Fibroblast of skin of left biceps (primary cell): Measurements from ENCODE around the gene COL4A1.

Experiments
- DNase-seq, 2 experiments: peaks; one replicate each; pipeline ENCODE4 v3.0.0-alpha.2; 2013; ENCODE audit warnings: low read depth in 2 of 2

The COL4A1 gene

DNA sequence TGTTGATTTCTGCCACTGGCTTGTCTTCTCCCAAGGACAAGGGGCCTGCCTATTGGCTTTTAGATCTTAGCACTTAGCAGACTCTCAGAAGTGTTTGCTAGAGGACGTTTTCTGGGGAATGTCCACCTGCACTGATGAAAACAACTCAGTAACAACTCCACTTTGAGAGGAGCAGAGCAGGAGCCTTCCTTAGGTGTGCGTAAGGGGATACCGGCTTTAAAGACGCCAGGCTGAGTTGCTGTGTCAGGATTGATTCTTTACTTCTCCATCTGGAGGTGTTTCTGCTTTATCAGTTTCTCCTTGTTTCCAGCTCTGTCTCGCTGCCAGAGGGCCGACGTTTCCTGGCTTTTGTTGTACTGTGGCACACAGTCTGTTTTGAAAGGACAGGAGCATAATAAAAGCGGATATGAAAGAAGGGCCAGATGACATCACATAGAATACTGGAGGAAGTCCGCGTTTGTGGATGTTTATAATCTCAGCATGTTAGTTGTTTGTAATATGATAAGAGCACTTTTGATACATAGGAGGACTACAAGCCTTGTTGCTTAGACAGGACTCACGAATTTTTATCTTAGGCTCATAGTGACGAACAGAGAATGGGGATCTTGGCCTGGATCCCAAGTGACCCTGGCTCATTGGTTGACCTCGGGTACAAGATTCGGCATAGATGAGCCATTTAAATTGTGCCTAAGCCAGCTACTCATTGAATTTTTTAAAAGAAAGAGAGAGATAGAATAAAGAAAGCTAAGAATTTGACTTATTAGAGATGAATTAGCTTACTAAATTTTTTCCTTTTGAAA lies 34.7 kb upstream of the COL4A1 start:
- DNase-seq: no peak

DNA sequence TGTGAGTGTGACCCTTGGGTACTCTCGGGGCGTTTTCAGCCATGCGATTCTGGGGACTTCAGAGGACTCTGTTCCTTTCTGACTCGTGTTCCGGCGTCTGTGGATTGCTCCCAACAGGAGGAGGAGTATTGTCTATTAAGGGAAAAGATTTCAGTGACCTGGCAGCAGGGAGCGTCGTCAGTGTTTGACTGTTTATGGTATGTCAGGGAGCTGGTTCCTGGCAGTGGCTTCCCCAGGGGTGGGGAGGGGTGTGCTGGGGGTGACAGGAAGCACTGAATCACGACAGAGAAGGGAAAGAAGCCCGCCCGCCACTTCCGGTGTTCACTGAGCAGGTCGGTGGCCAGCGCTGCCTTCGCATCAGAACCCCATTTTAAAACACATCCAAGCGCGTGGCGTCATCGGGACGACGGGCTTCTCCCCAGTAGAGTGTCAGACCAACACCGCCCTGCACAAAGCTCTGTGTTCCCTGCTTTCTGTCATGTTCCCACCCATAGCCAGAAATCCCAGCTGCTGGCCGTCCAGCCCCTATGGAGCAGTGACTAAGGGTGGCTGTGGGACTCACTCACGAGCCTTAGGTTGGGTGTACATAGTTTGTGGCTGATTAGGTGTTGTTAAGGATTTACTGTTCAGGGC lies 34.0 kb upstream of the COL4A1 start:
- DNase-seq: no peak

DNA sequence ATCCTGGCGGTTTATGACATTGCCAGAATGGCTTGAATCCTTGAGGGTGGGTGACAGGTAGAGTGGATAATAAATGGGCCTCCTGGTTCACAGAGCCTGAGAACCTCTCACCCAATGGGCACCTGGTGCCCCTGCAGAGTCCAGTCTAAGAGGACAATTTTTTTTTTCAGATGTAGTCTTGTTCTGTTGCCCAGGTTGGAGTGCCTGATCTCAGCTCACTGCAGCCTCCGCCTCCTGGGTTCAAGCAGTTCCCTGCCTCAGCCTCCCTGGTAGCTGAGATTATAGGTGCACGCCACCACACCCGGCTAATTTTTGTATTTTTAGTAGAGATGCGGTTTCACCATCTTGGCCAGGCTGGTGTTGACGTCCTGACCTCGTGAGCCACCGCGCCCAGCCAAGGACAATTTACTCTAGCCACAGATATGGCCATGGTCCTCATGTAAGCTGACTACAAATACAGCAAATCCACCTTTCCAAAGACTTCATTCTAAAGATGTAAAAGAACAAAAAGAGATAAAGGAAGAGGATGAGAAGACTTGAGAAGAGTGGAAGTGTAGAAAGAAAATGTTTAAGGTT lies 33.1 kb upstream of the COL4A1 start:
- no peak for DNase-seq

DNA sequence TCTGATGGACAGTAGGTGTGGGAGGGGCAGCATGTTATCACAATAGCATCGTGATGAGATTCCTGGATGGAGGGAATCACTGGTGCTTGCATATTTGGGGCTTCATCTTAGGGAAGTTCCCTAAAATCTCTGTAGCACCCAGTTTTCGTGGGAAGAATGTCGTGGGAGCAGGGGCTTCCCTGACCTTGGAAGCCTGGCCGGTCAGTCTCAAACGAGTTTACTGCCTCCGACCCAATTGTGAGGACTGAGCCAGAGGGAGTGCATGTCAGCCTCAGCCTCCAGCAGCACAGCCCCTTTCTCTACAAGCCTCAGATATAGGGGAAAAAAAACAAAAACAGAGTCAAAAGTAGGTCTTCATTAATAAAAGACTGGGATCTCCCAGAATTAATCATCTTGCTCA lies 32.3 kb upstream of the COL4A1 start:
- DNase-seq: no peak

DNA sequence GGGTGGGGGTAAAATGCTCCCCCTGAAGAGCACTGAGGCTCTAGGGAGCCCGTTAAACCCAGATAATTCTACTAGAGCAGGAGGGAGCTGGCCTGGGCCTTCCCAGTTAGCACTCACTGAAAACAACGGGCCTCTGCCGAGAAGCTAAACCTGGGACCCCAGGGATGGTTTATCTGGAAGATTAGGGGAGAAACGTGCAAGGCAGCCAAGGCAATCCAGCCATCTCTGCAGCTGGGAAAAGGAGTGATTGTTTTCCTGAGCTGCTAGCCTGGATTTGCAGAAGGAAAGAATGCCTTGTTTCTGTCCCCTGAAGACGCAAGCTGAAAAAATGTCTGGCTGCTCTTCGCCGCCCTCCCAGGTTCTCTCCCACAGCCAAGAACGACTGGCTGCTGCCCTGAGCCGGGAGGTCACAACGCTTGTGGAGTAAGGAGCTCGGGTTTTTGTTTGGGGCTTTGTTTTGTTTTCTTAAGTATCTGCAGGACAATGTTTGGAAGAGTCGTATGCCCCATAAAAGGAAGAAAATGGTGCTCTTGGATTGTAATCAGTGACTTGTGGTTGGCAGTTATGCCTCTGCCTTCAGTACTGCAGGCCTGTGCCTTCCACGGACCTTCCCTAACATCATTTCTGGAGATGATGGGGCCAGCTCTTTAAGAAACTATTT lies 31.6 kb upstream of the COL4A1 start:
- DNase-seq: no peak

DNA sequence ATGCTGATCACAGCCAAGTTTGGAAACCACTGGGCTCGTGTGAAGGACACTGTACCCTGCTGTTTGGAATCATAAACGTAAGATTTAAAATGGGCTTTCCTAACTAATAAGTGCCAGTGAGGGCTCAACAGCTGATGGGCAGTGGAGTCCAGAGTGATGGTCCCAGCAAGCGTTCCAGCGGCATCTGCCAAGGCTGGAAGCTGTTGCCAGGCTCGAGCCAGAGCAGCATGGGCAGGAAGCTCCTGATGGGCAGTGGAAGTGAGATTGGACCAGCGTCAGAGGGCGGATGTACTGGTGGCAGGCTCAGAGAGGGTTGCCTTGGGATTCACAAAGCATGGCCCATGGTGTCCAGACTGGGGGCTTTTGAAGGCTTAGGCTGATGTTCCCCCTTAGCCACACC lies 30.3 kb upstream of the COL4A1 start:
- DNase-seq: no peak

DNA sequence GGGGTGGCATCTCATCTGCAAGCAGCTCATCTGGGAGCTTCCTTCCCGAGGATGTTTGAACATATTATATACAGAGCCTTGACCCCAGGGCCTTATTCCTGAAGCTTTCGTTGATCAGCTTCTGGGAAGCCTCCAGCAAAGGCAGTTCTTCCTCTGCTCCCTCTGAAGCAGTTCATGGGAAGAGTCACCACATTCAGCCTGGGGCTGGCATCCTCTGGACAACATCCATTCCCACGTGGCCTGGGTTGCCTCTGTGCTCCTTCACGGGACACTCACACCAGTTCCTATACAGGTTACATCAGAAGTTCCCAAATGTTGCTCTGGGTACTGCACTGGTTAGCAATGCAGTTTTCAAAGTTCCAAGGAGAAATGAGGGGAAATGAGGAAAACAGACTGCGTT lies 29.7 kb upstream of the COL4A1 start:
- no peak for DNase-seq

DNA sequence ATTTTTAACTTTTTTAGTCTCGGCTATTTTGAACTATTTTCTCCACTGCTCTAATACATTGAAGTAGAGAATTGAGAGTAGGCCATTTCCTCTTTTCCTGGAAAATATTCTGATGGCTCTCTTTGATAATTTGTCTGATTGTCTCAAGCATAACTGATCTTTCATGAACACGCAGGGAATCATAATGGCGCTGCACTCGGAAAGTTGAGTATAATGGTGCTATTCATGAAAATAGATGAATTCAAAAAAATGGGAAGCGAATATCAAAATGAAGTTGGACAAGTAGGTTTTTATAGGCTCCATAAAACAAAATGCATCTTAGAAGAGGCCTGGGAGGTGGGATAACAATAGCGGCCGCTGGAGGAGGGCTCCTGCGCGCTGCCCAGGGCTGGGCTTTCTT lies 29.2 kb upstream of the COL4A1 start:
- no peak for DNase-seq

DNA sequence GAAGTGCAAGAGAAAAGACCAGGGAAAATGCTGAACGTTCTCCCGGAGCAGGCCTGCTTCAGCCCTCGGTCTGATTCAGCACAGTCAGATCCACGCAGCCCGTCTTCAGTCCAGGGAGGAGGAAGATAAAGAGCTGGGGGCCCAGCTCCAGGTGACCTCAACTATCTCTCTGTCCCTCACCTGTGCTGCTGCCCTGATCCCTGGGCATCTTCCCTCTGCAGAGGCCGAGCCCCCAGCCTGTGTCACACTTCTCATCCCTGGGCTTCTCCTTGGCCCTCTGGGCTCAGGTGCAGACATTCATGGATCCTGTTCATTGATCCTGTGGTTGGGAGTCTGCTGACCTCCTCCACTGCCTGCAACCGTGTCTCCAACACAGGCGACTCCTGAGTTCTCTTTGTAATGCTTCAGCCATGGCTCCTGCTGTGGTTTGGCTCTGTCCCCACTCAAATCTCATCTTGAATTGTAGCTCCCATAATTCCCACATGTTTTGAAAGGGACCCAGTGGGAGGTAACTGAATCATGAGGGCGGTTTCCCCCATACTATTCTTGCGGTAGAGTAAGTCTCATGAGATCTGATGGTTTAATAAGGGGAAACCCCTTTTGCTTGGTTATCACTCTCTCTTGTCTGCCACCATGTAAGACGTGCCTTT lies 28.0 kb upstream of the COL4A1 start:
- DNase-seq: no peak

DNA sequence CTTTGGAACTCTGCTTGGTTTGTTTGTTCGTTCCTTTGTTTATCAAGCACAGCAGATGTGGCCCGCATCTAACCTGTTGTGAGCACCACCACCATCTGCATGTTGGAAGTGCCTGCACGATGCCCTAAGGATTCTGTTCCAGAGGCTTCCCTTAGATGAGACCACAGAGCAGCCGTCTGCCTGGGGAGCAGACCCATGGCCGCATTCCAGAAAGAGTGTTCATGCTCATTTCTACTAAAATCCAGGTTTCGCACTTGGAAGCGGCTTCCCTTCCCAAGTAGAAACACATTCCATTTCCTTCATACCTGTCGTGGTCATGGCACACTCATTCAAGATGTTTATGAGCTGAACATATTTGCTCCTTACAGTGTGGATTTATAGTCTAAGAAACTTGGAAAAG lies 27.3 kb upstream of the COL4A1 start:
- DNase-seq: peak; percentile 77 to 79

DNA sequence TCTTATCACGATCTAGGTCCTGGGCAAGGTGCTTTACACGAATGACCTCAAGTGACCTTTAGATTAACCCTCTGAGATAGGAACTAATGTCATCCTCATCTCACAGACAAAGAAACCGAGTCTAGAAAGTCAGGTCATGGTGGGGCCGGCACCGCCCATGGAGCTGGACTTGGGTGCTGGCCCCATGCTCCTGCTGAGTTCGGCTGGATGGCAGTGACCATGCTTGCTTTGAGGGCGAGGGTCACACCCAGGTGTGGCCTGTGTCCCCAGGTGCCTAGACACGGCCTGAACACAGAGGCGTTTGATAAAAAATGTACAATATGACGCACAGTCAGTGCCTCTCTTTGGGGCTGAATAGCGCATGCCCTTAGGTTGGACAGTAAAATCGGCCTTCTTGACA lies 26.9 kb upstream of the COL4A1 start:
- no peak for DNase-seq

DNA sequence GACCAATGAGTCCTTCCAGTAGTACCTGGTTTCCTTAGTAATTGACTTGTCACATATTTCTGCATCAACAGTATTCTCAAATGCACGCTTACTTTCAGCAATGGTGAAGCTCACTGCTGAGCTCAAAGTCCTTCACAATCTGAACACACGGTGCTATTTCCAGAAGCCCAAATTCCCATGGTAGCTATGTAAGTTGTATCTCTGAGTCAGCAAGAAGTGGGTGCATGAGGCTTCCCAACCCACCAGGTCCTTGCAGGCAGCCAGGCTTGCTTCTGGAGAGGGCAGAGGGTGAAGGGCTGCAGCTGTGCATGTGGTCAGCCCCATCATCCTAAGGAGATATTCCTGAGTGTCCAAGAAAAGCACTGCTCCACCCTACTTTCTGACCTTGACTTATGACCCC lies 25.8 kb upstream of the COL4A1 start:
- DNase-seq: no peak

DNA sequence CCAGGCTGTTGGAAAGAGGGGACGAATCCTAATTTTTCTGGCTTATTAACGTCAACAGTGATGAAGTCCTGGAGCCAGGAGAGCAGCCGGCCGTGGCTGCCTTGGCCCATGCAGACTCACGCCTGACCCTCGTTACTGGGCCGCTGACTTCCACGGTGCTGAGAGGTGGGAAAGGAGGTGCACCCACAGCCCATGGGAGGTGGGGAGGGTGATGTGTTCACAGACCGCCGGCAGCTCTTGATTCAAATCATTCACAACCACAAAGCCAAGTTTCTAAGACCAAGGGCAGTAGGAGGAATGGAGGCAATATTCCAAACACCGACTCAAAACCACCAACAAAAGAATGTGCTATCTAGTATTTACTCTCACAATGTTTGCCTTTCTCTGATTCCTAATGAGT lies 24.4 kb upstream of the COL4A1 start:
- no peak for DNase-seq

DNA sequence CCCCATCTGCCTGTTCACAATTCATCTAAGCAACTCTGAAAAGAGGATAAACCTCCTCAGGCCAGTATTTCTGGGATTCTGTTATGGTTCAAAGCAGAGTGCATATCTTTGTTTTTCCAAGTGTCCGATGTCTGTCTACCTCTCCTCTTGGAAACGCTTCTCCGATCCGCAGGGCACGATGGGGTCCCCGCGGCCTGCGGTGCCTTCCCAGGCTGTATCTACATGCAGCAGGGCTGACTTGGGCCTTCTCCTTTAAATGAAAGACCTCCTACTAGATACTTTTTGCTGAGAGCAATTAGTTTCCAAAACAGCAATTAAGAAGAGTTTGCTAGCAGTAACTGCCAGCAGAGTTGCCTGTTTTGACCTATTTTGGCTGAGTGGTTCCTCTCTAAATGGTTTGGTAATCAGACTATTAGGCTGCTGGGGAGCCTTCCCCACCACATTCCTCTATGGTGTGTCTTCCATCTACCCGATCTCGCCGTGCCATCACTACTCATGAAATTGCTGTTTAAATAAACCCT lies 23.6 kb upstream of the COL4A1 start:
- no peak for DNase-seq

DNA sequence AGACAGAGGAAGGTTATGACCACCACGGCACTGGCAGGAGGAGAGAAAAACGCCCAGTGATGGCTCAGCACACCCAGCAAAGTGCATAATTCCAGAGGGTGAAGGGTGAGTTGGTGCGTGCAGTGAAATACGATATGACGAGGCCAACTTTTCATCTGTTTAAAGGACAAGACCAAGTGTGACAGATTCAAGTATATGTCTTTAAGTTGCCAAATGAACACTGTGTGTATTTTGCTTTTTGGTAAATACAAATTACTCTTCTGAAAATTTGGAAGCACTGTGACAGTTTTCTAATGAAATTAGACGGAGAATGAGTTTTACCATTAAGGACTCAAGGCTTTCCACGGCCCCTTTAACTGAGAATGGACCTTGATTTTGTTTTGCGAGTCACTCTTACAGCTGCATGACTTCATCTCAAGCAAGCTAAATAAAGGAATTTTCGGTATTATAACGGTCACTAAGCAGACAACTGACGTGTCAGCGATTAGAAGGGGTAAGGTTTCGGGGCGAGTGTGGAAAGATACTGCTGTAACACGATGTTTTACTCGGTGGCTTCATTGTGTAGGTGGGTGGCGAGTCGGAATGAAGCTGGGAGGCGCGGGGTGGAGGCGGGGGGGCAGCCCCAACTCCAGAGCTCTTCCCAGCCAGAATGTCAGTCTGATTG lies 23.0 kb upstream of the COL4A1 start:
- no peak for DNase-seq

DNA sequence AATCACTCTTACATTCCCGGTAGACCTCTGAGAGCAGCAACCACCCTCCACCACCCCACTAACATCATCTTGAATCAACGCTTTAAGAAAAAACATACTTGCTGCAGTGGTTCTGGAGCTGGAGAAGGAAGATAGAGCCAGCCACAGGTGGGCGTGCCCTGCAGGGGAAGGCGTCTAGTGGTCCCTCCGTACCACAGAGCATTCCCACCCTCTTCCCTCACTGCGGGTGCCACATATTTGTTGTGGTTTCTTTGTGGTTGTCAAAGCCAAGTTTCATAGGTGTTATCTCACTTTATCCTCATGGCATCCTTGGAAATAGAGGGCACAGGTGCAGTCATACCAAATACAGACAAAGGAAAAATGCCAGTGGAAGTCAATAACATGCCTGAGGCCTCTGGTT lies 22.3 kb upstream of the COL4A1 start:
- DNase-seq: no peak

DNA sequence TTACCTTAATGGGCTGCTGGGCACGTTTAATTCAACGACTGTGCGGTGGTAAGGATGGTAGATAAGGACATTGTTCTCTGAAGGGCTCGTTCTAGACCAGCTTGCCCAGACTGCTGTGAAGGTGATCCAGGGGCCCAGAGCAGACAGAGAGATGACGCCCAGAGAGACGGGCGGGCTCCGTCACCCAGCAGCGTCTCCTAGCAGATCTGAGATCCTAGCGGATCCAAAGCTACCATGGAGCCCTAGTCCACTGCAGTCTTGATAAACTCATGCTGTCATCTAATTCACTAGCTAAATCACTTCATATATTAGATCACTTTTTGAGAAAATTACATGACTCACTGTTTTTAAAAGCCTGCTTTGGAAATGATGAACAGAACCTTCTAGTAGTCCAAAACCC lies 21.6 kb upstream of the COL4A1 start:
- no peak for DNase-seq

DNA sequence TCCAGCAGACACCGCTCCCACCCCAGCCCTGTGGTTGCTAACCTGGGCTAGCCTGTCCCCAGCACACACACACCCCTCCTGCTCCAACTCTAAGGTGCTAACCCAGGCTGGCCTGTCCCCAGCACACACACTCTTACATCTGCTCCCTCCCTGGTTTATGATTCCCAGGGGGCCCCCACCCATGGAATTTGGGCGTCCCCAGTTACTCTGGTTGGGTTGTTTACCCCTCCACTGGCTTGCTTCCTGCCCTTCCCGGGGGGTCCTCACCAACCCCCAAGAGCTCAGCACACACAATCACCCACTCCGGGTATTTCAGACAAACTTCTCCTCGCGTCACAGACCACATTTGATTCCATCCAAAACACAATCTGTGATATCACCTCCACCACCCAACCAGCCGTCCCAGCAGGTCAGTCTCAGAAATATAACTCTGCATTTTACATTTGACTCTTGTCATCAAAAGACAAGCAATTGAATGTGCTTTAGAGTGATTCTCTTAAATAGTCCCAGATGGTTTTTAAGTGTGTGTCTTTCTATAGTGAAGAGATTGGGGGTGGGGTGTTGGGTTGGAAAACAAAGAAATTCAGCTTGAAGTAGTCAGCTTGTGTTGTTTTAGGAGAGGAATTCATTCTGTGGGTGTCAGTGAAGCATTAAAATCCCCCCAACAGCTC lies 20.2 kb upstream of the COL4A1 start:
- DNase-seq: peak; percentile 82 to 83

DNA sequence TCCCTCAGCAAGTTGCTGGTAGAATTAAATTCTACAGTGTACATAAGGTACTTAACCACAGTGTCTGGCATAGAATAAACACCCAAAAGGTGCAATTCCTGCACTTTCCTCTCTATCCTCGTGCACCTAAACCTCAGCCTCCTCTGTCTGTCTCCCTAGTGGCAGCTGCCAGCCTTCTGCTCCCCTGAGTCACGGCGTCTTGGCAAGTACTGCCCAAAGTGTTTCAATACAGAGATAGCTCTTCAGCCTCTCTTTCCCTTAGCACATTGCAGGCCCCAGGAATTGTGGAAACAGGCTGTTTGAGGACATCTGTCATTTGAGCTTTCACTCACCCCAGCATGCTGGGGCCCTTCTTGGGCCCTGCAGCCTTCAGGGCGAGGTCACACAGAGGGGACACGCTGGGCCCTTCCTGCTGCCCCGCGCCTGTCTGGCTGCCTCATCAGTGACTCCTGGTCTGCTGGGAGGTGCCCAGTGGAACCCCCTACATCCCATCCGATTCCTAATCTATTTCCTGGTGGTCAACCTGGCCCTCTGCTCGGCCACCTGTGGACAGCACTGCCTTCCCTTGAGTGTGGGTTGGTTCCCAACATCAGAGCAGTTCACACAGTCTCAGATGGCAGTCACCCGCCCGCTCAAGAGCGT lies 19.4 kb upstream of the COL4A1 start:
- no peak for DNase-seq

DNA sequence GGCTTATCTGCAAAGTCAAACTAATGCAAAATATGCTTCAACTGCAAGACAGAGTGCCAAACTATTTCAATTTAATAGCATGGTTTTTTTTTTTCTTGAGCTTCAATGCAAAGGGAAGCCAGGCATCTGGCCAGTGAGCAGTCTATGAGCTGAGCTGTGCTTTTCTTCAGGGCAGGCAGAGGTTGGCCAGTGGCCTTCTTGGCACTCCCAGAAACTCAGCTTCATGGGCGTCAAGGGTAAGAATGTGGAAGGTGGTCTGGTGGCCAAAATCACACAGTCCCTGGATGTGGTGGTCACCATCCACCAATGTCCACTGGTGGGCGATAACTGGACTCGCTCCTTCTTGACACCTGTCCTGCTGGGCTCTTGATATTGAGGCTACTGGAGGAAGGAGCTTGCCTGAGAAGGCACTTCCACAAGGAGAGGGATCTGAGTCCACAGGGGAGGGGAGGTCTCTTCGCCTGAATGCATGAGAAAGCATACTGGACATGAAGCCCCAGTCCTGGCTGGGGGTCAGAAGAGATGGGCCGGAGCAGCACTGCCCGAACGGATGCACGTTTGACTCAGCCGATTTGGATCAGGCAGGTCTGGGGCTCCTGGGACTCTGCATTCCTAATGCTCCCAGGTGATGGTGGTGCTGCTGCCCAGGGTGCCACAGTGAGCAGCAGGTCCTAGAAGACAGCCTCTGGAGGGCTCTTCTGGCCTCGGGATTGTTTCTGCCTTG lies 17.2 kb upstream of the COL4A1 start:
- DNase-seq: no peak
